ENCODE results near the gene EPHB2. TPM values are rescaled to one million over a fixed set of nuclear protein-coding genes. Genes with fewer than 3 reads are reported as not detected.

Gene EPHB2
- total and polyA plus RNA-seq, 2 of the 8 experiments (the other 6 are each of a cell fraction or from before 2014, with no cell fraction given) = 15.8 to 17.2 TPM

GRCh38 chr1:22738069-22738435 lies 27.4 kb downstream of the EPHB2 start:
- Histone ChIP-seq H3K4me2 (ENCODE audit: insufficient read depth in 1 of 2, low read depth in 2 of 2, low read length in 2 of 2) (no peak overlapping the region), H3K4me1 (replicated peaks in 1 of 4; ENCODE audit: control insufficient read depth in 3 of 4, insufficient read depth in 4 of 4, low read length in 3 of 4) (peaks cover 0 to 7% (median 0%) of the 10 kb centered on the region in 4 experiments; a peak in 4 of 7 replicates), H3K27ac (ENCODE audit: low read depth, low read length) (no peak overlapping the region), H4K8ac (ENCODE audit: extremely low read depth, insufficient read depth, low read length) (no peak overlapping the region), H3K14ac (ENCODE audit: insufficient read length) (no peak overlapping the region), H3K23ac (ENCODE audit: insufficient read length) (no peak overlapping the region), H2AK5ac (ENCODE audit: low read depth, low read length) (no peak overlapping the region), H2BK12ac (ENCODE audit: low read depth, low read length) (no peak overlapping the region), H3K9ac (replicated peaks in 1 of 4; ENCODE audit: extremely low read depth in 1 of 4, low read depth in 3 of 4, low read length in 3 of 4) (no peak overlapping the region), H3K27me3 (replicated peaks in 1 of 4; ENCODE audit: control insufficient read depth in 3 of 4, extremely low read depth in 1 of 4, insufficient read depth in 3 of 4, low read length in 3 of 4) (no peaks in the 10 kb centered on the region), H3K23me2 (ENCODE audit: low read depth, low read length) (no peaks in the 10 kb centered on the region), H3K18ac (ENCODE audit: extremely low read depth, low read length) (no peak overlapping the region), H2BK5ac (ENCODE audit: low read depth, low read length) (no peak overlapping the region), H3K79me2 (ENCODE audit: control insufficient read depth in 1 of 2, insufficient read depth in 2 of 2, low read length in 2 of 2) (no peaks in the 10 kb centered on the region), H3K4ac (replicated peaks; ENCODE audit: insufficient read length, low read depth, low read length) (no peak overlapping the region), H2AFZ (ENCODE audit: low read length) (no peak overlapping the region), H2BK120ac (replicated peaks; ENCODE audit: low read depth, low read length) (no peak overlapping the region), H3K36me3 (ENCODE audit: control insufficient read depth in 2 of 4, insufficient read depth in 4 of 4, low read length in 3 of 4) (no peaks in the 10 kb centered on the region), H4K20me1 (replicated peaks in 1 of 2; ENCODE audit: control insufficient read depth in 1 of 2, insufficient read depth in 2 of 2, low read length in 2 of 2) (no peaks in the 10 kb centered on the region), H3K4me3 (ENCODE audit: extremely low read depth in 1 of 4, insufficient read depth in 2 of 4, low read depth in 3 of 4, low read length in 4 of 4) (no peak overlapping the region), H2BK15ac (ENCODE audit: low read length) (no peak overlapping the region), H3K79me1 (ENCODE audit: low read depth, low read length) (no peaks in the 10 kb centered on the region), H2BK20ac (ENCODE audit: low read length) (no peak overlapping the region), H3K56ac (replicated peaks; ENCODE audit: insufficient read length, low read depth, low read length) (no peak overlapping the region), H3K9me3 (ENCODE audit: insufficient read depth in 2 of 2, low read depth in 1 of 2, low read length in 1 of 2) (no peaks in the 10 kb centered on the region), H4K5ac (ENCODE audit: insufficient read length, low read depth, low read length) (no peak overlapping the region), H4K91ac (replicated peaks; ENCODE audit: insufficient read length, low read length) (no peak overlapping the region)
- DNase-seq (ENCODE audit: low read depth in 1 of 2, low spot score in 2 of 2) (no peak), FAIRE-seq (no peak)
- CTCF ChIA-PET (ENCODE audit: partially characterized antibody) = interaction anchor here (1.1 to 1.8 kb wide), 5 partner anchors 11 to 124 kb away, joined by 3 to 7 read pairs (median 4); no protein-coding TSS in a partner anchor
- POLR2A ChIA-PET (ENCODE audit: partially characterized antibody) = no interaction called here
- 100% methylated on average over 1 of the region's 1 CpG; no CpG with 5 or more reads in 1 of the 2 experiments for WGBS, 2 experiments (ENCODE audit: extremely low coverage in 1 of 2, insufficient coverage in 1 of 2, insufficient read length in 1 of 2, insufficient replicate concordance in 2 of 2, low coverage in 1 of 2, low lambda C conversion rate in 2 of 2, missing lambda C conversion rate in 1 of 2)
- TF ChIP-seq ZNF274 (IDR thresholded peaks at IDR 0.05; ENCODE audit: borderline replicate concordance, extremely low read depth, low read length) = no peak
- TF ChIP-seq PHF8 (conservative IDR thresholded peaks at IDR 0.05; ENCODE audit: low read depth, low read length) = no peak
- no peak for TF ChIP-seq KDM5A (IDR thresholded peaks at IDR 0.05; ENCODE audit: low read length)
- TF ChIP-seq BRCA1 (IDR thresholded peaks at IDR 0.05; ENCODE audit: low read depth, low read length) = no peak
- TF ChIP-seq KDM1A (IDR thresholded peaks at IDR 0.05; ENCODE audit: borderline replicate concordance, low read length) = no peak
- no peak for TF ChIP-seq HDAC6 (IDR thresholded peaks at IDR 0.05; ENCODE audit: low read depth, low read length)
- no peak for TF ChIP-seq CHD2 (IDR thresholded peaks at IDR 0.05; ENCODE audit: low read length)
- no peak for TF ChIP-seq SIN3A (conservative IDR thresholded peaks at IDR 0.05 in 1 of 2, IDR thresholded peaks at IDR 0.05 in 1 of 2; ENCODE audit: low read depth in 1 of 2, low read length in 2 of 2)
- TF ChIP-seq EP300 (IDR thresholded peaks at IDR 0.05; ENCODE audit: borderline replicate concordance in 1 of 2, low read depth in 2 of 2, low read length in 2 of 2) = no peak
- no peak for TF ChIP-seq SAP30 (IDR thresholded peaks at IDR 0.05; ENCODE audit: insufficient read depth, insufficient replicate concordance, low read length)
- TF ChIP-seq EZH2 (IDR thresholded peaks at IDR 0.05; ENCODE audit: low read depth, low read length, severe bottlenecking) = no peak
- TF ChIP-seq ATF2 (IDR thresholded peaks at IDR 0.05; ENCODE audit: low read length) = no peak
